Glomerular endothelial cell (primary cell): ENCODE data around the gene NOB1. TPM values are rescaled to one million over a fixed set of nuclear protein-coding genes. Genes with fewer than 3 reads are reported as not detected.

Source experiments
- DNase-seq: peaks from one replicate; pipeline ENCODE4 v3.0.0-alpha.2; 2011; ENCODE audit warnings: low read depth, low spot score; ENCODE audit errors: extremely low read depth
- total RNA-seq: library from RNA; depleted of rRNA; stranded (reverse); fragments of >200 nt; gene quantifications from 2 replicates; pipeline ENCODE4 v1.2.3, GENCODE V29; 2015

NOB1 gene
- total RNA-seq, 1 donor from 2014 or later, result 35.9 TPM

DNA sequence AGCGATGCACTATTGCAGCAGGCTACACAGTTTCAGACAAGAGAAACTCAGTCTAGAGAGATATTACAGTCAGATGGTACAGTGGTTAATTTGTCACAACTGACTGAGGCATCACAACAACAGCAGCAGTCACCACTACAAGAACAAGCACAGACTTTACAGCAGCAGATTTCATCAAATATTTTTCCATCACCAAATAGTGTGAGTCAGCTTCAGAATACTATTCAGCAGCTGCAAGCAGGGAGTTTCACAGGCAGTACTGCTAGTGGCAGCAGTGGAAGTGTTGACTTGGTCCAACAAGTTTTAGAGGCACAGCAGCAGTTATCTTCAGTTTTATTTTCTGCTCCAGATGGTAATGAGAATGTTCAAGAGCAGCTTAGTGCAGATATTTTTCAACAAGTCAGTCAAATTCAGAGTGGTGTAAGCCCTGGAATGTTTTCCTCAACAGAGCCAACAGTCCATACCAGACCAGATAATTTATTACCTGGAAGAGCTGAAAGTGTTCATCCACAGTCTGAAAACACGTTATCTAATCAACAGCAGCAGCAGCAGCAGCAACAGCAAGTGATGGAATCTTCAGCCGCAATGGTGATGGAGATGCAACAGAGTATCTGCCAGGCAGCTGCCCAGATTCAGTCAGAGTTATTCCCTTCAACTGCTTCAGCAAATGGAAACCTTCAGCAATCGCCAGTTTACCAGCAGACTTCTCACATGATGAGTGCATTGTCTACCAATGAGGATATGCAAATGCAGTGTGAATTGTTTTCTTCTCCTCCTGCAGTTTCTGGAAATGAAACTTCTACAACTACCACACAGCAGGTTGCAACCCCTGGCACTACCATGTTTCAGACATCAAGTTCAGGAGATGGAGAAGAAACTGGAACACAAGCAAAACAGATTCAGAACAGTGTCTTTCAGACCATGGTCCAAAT is 62.5 kb downstream of the NOB1 start:
- no peak for DNase-seq

Other genes with a start within 250 kb of the NOB1 start
- gene NFAT5, start 189.0 kb downstream of the NOB1 start, total RNA-seq, result 62.2 and 71.0 TPM in 2 replicates
- 129 and 558 TPM in 2 replicates for gene NQO1, start 28.4 kb downstream of the NOB1 start, total RNA-seq
- 26.4 and 36.4 TPM in 2 replicates for gene WWP2, start 7.4 kb upstream of the NOB1 start, total RNA-seq
- gene CLEC18A, start 196.4 kb upstream of the NOB1 start, total RNA-seq, result 1.7 TPM in 1 of 2 replicates, not detected in the other